Measurements from ENCODE around the gene CCNF.

Gene CCNF

GRCh38 chr16:2471016-2471652, 41.9 kb downstream of the CCNF start, which contains the start of gene NTN3:
NTN3 (plus strand) TSS chr16:2471297; CDS start chr16:2471702, 405 bp downstream.
- Histone ChIP-seq H3K27me3 (ENCODE audit: control insufficient read depth in 2 of 2, insufficient read depth in 2 of 2, low read length in 2 of 2) (peaks cover 33 to 44% of the 10 kb centered on the region in 2 donors), H3K27ac (ENCODE audit: low read depth in 2 of 2, low read length in 2 of 2) (no peak within 1 kb of the TSS), H3K4me1 (ENCODE audit: control insufficient read depth in 2 of 2, insufficient read depth in 2 of 2, low read length in 2 of 2) (peaks cover 27 to 35% of the 10 kb centered on the region in 2 donors), H3K9ac (ENCODE audit: low read depth in 1 of 2, low read length in 2 of 2) (no peak within 1 kb of the TSS), H3K9me3 (ENCODE audit: control insufficient read depth in 2 of 2, low read length in 2 of 2) (no peaks in the 10 kb centered on the region), H3K36me3 (ENCODE audit: control insufficient read depth in 2 of 2, insufficient read depth in 2 of 2, low read length in 2 of 2) (no peaks in the 10 kb centered on the region), H3K4me3 (ENCODE audit: low read length in 2 of 2) (no peak within 1 kb of the TSS)

GRCh38 chr16:2471653-2472487, 42.6 kb downstream of the CCNF start:
- Histone ChIP-seq H3K9ac (ENCODE audit: low read depth in 1 of 2, low read length in 2 of 2) (no peak overlapping the region), H3K36me3 (ENCODE audit: control insufficient read depth in 2 of 2, insufficient read depth in 2 of 2, low read length in 2 of 2) (no peaks in the 10 kb centered on the region), H3K27ac (ENCODE audit: low read depth in 2 of 2, low read length in 2 of 2) (no peak overlapping the region), H3K27me3 (ENCODE audit: control insufficient read depth in 2 of 2, insufficient read depth in 2 of 2, low read length in 2 of 2) (peaks cover 33 to 44% of the 10 kb centered on the region in 2 donors), H3K9me3 (ENCODE audit: control insufficient read depth in 2 of 2, low read length in 2 of 2) (no peaks in the 10 kb centered on the region), H3K4me3 (ENCODE audit: low read length in 2 of 2) (no peak overlapping the region), H3K4me1 (ENCODE audit: control insufficient read depth in 2 of 2, insufficient read depth in 2 of 2, low read length in 2 of 2) (peaks cover 28 to 35% of the 10 kb centered on the region in 2 donors)

GRCh38 chr16:2472488-2472864, 43.2 kb downstream of the CCNF start:
- H3K36me3 ChIP-seq (ENCODE audit: control insufficient read depth in 2 of 2, insufficient read depth in 2 of 2, low read length in 2 of 2): no peaks in the 10 kb centered on the region
- no peaks in the 10 kb centered on the region for H3K9me3 ChIP-seq (ENCODE audit: control insufficient read depth in 2 of 2, low read length in 2 of 2)
- no peak overlapping the region for H3K4me3 ChIP-seq (ENCODE audit: low read length in 2 of 2)
- peaks cover 33 to 44% of the 10 kb centered on the region in 2 donors for H3K27me3 ChIP-seq (ENCODE audit: control insufficient read depth in 2 of 2, insufficient read depth in 2 of 2, low read length in 2 of 2)
- no peak overlapping the region for H3K9ac ChIP-seq (ENCODE audit: low read depth in 1 of 2, low read length in 2 of 2)
- H3K4me1 ChIP-seq (ENCODE audit: control insufficient read depth in 2 of 2, insufficient read depth in 2 of 2, low read length in 2 of 2): peaks cover 28 to 32% of the 10 kb centered on the region in 2 donors
- H3K27ac ChIP-seq (ENCODE audit: low read depth in 2 of 2, low read length in 2 of 2): no peak overlapping the region

- Histone ChIP-seq H3K27me3 (ENCODE audit: control insufficient read depth in 2 of 2, insufficient read depth in 2 of 2, low read length in 2 of 2) (peaks cover 33 to 44% of the 10 kb centered on the region in 2 donors), H3K4me3 (ENCODE audit: low read length in 2 of 2) (peak overlapping the region in 1 of 2 donors; percentile 15), H3K9me3 (ENCODE audit: control insufficient read depth in 2 of 2, low read length in 2 of 2) (no peaks in the 10 kb centered on the region), H3K36me3 (ENCODE audit: control insufficient read depth in 2 of 2, insufficient read depth in 2 of 2, low read length in 2 of 2) (no peaks in the 10 kb centered on the region), H3K27ac (ENCODE audit: low read depth in 2 of 2, low read length in 2 of 2) (no peak overlapping the region), H3K4me1 (ENCODE audit: control insufficient read depth in 2 of 2, insufficient read depth in 2 of 2, low read length in 2 of 2) (peaks cover 24 to 32% of the 10 kb centered on the region in 2 donors), H3K9ac (ENCODE audit: low read depth in 1 of 2, low read length in 2 of 2) (no peak overlapping the region)
These were observed 43.7 kb downstream of the CCNF start for GRCh38 chr16:2472885-2473445.

- Histone ChIP-seq H3K4me1 (ENCODE audit: control insufficient read depth in 2 of 2, insufficient read depth in 2 of 2, low read length in 2 of 2) (peaks cover 18 to 27% of the 10 kb centered on the region in 2 donors), H3K9me3 (ENCODE audit: control insufficient read depth in 2 of 2, low read length in 2 of 2) (no peaks in the 10 kb centered on the region), H3K27ac (ENCODE audit: low read depth in 2 of 2, low read length in 2 of 2) (no peak overlapping the region), H3K27me3 (ENCODE audit: control insufficient read depth in 2 of 2, insufficient read depth in 2 of 2, low read length in 2 of 2) (peaks cover 33 to 42% of the 10 kb centered on the region in 2 donors), H3K36me3 (ENCODE audit: control insufficient read depth in 2 of 2, insufficient read depth in 2 of 2, low read length in 2 of 2) (no peaks in the 10 kb centered on the region), H3K9ac (ENCODE audit: low read depth in 1 of 2, low read length in 2 of 2) (no peak overlapping the region), H3K4me3 (ENCODE audit: low read length in 2 of 2) (peak overlapping the region; percentile 7 to 15)
These were observed 44.2 kb downstream of the CCNF start for GRCh38 chr16:2473446-2473926.

- H3K27ac ChIP-seq (ENCODE audit: low read depth in 2 of 2, low read length in 2 of 2): peak overlapping the region; percentile 50 to 68
- H3K9me3 ChIP-seq (ENCODE audit: control insufficient read depth in 2 of 2, low read length in 2 of 2): no peaks in the 10 kb centered on the region
- peaks cover 28 to 36% of the 10 kb centered on the region in 2 donors for H3K27me3 ChIP-seq (ENCODE audit: control insufficient read depth in 2 of 2, insufficient read depth in 2 of 2, low read length in 2 of 2)
- peaks cover 16 to 23% of the 10 kb centered on the region in 2 donors for H3K4me1 ChIP-seq (ENCODE audit: control insufficient read depth in 2 of 2, insufficient read depth in 2 of 2, low read length in 2 of 2)
- H3K4me3 ChIP-seq (ENCODE audit: low read length in 2 of 2): peak overlapping the region; percentile 74
- H3K36me3 ChIP-seq (ENCODE audit: control insufficient read depth in 2 of 2, insufficient read depth in 2 of 2, low read length in 2 of 2): no peaks in the 10 kb centered on the region
- peak overlapping the region; percentile 52 to 79 for H3K9ac ChIP-seq (ENCODE audit: low read depth in 1 of 2, low read length in 2 of 2)
These were observed 45.0 kb downstream of the CCNF start for GRCh38 chr16:2473999-2474876.

GRCh38 chr16:2474877-2475412, 45.7 kb downstream of the CCNF start, which contains the start of gene TBC1D24:
TBC1D24 (plus strand) TSS chr16:2475127; CDS start chr16:2496149, 21,022 bp downstream.
- peak within 1 kb of the TSS; percentile 52 to 79 for H3K9ac ChIP-seq (ENCODE audit: low read depth in 1 of 2, low read length in 2 of 2)
- peaks cover 16 to 23% of the 10 kb centered on the region in 2 donors for H3K4me1 ChIP-seq (ENCODE audit: control insufficient read depth in 2 of 2, insufficient read depth in 2 of 2, low read length in 2 of 2)
- no peaks in the 10 kb centered on the region for H3K36me3 ChIP-seq (ENCODE audit: control insufficient read depth in 2 of 2, insufficient read depth in 2 of 2, low read length in 2 of 2)

GRCh38 chr16:2475413-2476344, 46.4 kb downstream of the CCNF start:
- peak overlapping the region; percentile 54 to 57 for H3K4me3 ChIP-seq (ENCODE audit: low read length in 2 of 2)
- no peaks in the 10 kb centered on the region for H3K9me3 ChIP-seq (ENCODE audit: control insufficient read depth in 2 of 2, low read length in 2 of 2)
- H3K4me1 ChIP-seq (ENCODE audit: control insufficient read depth in 2 of 2, insufficient read depth in 2 of 2, low read length in 2 of 2): peaks cover 19 to 23% of the 10 kb centered on the region in 2 donors
- peaks cover 16 to 23% of the 10 kb centered on the region in 2 donors for H3K27me3 ChIP-seq (ENCODE audit: control insufficient read depth in 2 of 2, insufficient read depth in 2 of 2, low read length in 2 of 2)
- H3K36me3 ChIP-seq (ENCODE audit: control insufficient read depth in 2 of 2, insufficient read depth in 2 of 2, low read length in 2 of 2): no peaks in the 10 kb centered on the region
- H3K9ac ChIP-seq (ENCODE audit: low read depth in 1 of 2, low read length in 2 of 2): peak overlapping the region; percentile 32 to 53
- H3K27ac ChIP-seq (ENCODE audit: low read depth in 2 of 2, low read length in 2 of 2): no peak overlapping the region

More at GRCh38 chr16:2474877-2475412, 45.7 kb downstream of the CCNF start, which contains the start of gene TBC1D24:
- H3K27me3 ChIP-seq (ENCODE audit: control insufficient read depth in 2 of 2, insufficient read depth in 2 of 2, low read length in 2 of 2): peaks cover 22 to 29% of the 10 kb centered on the region in 2 donors
- no peaks in the 10 kb centered on the region for H3K9me3 ChIP-seq (ENCODE audit: control insufficient read depth in 2 of 2, low read length in 2 of 2)
- H3K4me3 ChIP-seq (ENCODE audit: low read length in 2 of 2): peak within 1 kb of the TSS; percentile 74
- peak within 1 kb of the TSS; percentile 50 to 68 for H3K27ac ChIP-seq (ENCODE audit: low read depth in 2 of 2, low read length in 2 of 2)

Data from mucosa of rectum (tissue), 2 donors.